Stimulated activated CD4-positive, alpha-beta T cell treated with anti-CD3 and anti-CD28 coated beads, TNF-alpha, amount 100 ng/mL, for 1 hour (primary cell): Measurements from ENCODE around the gene PRDM1.

ENCODE experiments used
- DNase-seq, 3 donors: peaks; one replicate each; pipeline ENCODE4 v3.0.0-alpha.2; 2020; ENCODE audit warnings: low read depth in 3 of 3, low spot score in 1 of 3

The PRDM1 gene

GRCh38 chr6:106085984-106086813 is at the start of gene PRDM1:
Gene PRDM1, plus strand, starts transcription at chr6:106086336. Its CDS starts 218 bp downstream, at chr6:106086554.
- peak; percentile 49 to 60 (median 53) for DNase-seq

DNA sequence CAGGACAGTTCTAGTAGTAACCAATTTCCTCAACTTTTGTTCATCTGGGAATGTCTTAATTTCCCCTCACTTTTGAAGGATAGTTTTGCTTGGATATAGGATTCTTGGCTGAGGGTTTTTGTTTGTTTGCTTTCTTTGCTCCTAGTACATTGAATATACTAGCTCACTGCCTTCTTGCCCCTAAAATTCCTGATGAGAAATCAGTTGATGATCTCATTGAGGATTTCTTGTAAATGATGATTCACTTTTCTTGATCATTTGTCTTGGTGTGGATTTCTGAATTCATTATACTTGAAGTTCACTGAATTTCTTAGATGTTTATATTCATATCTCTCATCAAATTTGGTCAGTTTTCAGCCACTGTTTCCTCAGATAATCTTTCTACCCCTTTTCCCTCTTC is 49.1 kb upstream of the PRDM1 start:
- no peak for DNase-seq

- DNase-seq = no peak
These were observed 46.1 kb upstream of the PRDM1 start for GRCh38 chr6:106039897-106040592.

DNA sequence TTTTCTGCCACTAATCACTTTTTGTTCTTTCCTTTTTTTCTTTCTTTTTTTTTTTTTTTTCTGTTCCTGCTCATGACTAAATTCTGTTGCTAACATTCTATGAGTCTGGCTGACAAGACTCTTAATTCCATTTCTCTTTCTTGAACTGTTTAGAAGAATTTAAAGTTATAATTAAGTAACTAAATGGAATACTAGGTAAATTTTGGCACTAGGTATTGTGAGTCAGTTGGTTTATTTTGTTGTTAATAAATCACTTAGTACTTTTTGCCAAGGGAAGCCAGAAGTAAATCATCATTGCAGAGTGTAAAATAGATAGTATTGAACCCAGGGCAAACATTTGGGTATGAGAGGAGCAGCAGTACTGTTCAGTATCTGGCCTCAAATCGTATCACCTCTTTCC is 42.0 kb upstream of the PRDM1 start:
- DNase-seq = no peak

- DNase-seq = no peak
These were observed 41.1 kb upstream of the PRDM1 start for GRCh38 chr6:106045077-106045476.

- no peak for DNase-seq
These were observed 39.9 kb upstream of the PRDM1 start for GRCh38 chr6:106046116-106046853.

GRCh38 chr6:106046854-106047200 is 39.3 kb upstream of the PRDM1 start:
- DNase-seq = no peak

- no peak for DNase-seq
These were observed 37.8 kb upstream of the PRDM1 start for GRCh38 chr6:106048336-106048735.

GRCh38 chr6:106050538-106050937 is 35.6 kb upstream of the PRDM1 start:
- DNase-seq = no peak

- DNase-seq = no peak
These were observed 34.9 kb upstream of the PRDM1 start for GRCh38 chr6:106051226-106051625.

GRCh38 chr6:106053484-106054205 is 32.5 kb upstream of the PRDM1 start:
- no peak for DNase-seq

- no peak for DNase-seq
These were observed 30.6 kb upstream of the PRDM1 start for GRCh38 chr6:106055489-106055888.

DNA sequence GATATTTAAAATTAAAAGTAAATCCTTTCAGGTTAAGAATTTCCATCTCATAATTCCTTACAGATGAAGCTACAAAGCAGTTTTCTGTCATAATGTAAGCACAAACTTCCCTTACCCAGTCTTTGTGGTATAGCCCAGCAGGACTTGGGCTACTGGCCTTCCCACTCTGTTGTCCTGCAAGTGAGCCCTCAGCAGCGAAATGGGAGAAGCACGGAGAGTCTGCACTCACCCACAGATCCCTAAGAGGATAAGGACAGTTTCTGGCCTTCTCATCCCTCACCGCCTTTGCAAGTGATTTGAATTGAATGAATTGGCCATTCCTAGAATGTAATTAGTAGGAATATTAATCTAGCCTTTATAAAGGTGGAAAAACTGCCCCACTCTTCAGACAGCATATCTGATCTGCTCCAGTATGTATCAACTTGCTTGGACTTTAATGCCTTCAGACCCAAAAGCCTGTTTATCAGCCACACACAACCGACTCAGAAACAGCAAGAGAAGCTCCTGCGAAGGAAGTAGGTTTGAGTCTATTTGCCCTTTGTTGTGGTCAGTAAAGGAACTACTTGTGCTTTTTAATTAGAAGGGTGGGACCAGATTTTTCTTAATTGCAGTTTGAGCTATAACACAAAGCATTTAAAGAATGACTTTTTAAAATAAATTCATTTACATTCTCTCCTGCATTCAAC is 29.9 kb upstream of the PRDM1 start:
- no peak for DNase-seq

- DNase-seq = no peak
These were observed 29.3 kb upstream of the PRDM1 start for GRCh38 chr6:106056746-106057390.

DNA sequence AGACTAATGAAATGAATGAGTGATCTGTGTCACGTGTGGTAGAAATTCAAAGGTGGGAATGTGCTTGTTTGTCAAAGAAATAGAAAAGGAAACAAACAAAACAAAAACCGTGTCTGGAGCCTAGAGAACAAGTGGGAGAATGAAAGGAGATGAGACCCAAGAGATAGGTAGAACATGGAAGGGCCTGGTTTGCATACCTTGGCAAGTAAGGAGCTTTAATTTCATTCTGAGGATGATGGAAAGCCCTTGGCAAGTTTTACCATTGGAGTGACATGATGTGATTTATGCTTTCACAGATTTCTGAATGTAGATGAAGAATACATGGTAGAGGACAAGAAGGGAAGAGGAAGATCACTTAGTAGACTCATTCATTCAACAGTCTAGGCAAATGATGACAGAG is 26.8 kb upstream of the PRDM1 start:
- no peak for DNase-seq

- no peak for DNase-seq
These were observed 26.0 kb upstream of the PRDM1 start for GRCh38 chr6:106060167-106060566.

GRCh38 chr6:106063448-106063850 is 22.7 kb upstream of the PRDM1 start:
- no peak for DNase-seq

DNA sequence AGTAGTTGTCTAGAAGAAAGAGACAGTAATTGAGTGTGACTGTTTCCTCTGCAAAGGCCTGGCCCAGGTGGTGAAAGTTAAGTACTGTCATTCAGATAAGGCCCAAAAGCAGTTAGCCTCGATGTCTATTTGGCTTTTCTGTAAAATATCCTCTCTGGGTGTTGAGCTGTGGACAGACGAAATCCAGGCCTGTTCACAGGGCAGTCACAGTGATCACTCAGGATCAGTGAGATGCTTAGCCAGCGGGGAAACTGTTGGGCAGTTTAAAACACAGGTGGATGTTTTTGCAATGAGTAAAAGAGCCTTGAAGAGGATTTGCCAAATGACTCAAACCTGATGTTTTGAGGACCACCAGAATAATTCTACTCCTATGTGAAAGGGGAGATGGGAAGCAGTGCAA is 22.0 kb upstream of the PRDM1 start:
- DNase-seq = no peak

DNA sequence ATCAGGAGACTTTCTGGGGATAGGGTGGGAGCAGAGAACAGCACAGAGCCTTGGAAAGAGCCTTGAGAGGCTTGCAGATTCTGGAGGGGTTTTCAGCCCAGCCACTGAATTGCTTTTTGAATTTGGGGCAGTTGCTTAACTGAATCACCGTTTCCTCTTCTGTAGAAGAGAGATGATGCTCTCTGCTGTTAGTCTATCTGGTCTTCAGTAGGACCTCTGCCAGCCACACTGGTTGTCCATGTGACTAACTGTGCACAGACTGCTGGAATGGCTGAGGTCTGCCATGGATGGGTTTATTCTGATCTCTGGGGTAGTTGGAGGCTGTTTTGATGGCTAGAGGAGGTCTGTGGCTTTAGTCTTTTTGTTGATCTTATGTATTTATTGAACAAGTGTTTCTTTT is 21.4 kb upstream of the PRDM1 start:
- DNase-seq = no peak

DNA sequence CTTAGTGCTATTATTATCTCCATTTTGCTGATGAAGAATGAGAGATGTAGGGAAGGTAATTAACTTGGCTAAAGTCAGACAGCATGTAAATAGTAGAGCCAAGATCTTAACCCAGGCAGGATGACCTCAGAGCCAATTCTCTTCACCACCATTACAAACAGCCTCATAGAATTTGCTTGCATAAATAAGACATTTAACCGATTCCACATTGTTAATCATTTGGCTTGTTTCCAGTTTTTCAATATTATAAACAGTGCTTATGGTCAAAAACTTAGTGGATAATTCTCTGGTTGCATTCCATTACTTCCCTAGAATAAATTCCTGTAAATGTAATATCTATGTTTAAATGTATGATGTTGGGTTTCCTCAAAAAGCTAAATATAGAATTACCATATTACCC is 19.1 kb upstream of the PRDM1 start:
- DNase-seq = no peak
